Liver (tissue), 9 donors: ENCODE results near the gene LRRC36. TPM values are rescaled to one million over a fixed set of nuclear protein-coding genes. Genes with fewer than 3 reads are reported as not detected.

Experiments
- DNase-seq: peaks from one replicate; pipeline ENCODE4 v3.0.0-alpha.2; 2017; ENCODE audit warnings: low spot score
- H3K27ac ChIP-seq, 2 donors: one replicate each; pipeline ENCODE4 v1.7.0; 2013; ENCODE audit warnings: inconsistent platforms in 2 of 2, low read length in 2 of 2, control low read depth in 1 of 2, low read depth in 1 of 2, mild to moderate bottlenecking in 1 of 2
- H3K27me3 ChIP-seq, 4 donors: one replicate each; pipeline versions ENCODE4 v1.6.1 to v1.7.0; 2013; ENCODE audit warnings: low read length in 3 of 4, inconsistent platforms in 1 of 4, mild to moderate bottlenecking in 1 of 4, moderate library complexity in 1 of 4; ENCODE audit not compliant: control insufficient read depth in 4 of 4, insufficient read depth in 4 of 4
- H3K36me3 ChIP-seq, 4 donors: one replicate each; pipeline versions ENCODE4 v1.6.1 to v1.7.0; 2013; ENCODE audit warnings: low read length in 3 of 4, mild to moderate bottlenecking in 3 of 4, low read depth in 1 of 4, moderate library complexity in 1 of 4; ENCODE audit not compliant: control insufficient read depth in 4 of 4, insufficient read depth in 3 of 4
- H3K4me1 ChIP-seq, 4 donors: one replicate each; pipeline versions ENCODE4 v1.6.1 to v1.7.0; 2013; ENCODE audit warnings: low read length in 3 of 4, mild to moderate bottlenecking in 3 of 4, moderate library complexity in 1 of 4; ENCODE audit not compliant: control insufficient read depth in 4 of 4, insufficient read depth in 4 of 4
- H3K4me3 ChIP-seq, 3 donors: one replicate each; pipeline versions ENCODE4 v1.6.1 to v1.7.0; 2013; ENCODE audit warnings: low read length in 3 of 3, control low read depth in 1 of 3, low read depth in 1 of 3, mild to moderate bottlenecking in 1 of 3
- H3K9ac ChIP-seq, 2 donors: one replicate each; pipeline ENCODE4 v1.7.0; 2013; ENCODE audit warnings: low read length in 2 of 2, mild to moderate bottlenecking in 2 of 2, moderate library complexity in 2 of 2, control low read depth in 1 of 2, low read depth in 1 of 2
- H3K9me3 ChIP-seq, 4 donors: one replicate each; pipeline versions ENCODE4 v1.6.1 to v1.7.0; 2013; ENCODE audit warnings: low read length in 3 of 4; ENCODE audit not compliant: control insufficient read depth in 4 of 4
- EGR1 ChIP-seq, 2 donors: IDR thresholded peaks; 2 replicates each; pipeline ENCODE4 v1.6.1; 2016 to 2018; ENCODE audit warnings: antibody characterized with exemption in 2 of 2, low read depth in 2 of 2
- FOXA2 ChIP-seq: IDR thresholded peaks from 2 replicates; pipeline ENCODE4 v1.6.1; 2016; ENCODE audit warnings: antibody characterized with exemption
- GABPA ChIP-seq, 2 donors: IDR thresholded peaks in 1 of 2; conservative IDR thresholded peaks in 1 of 2; 2 replicates each; pipeline ENCODE4 v1.6.1; 2016; ENCODE audit warnings: antibody characterized with exemption in 2 of 2, mild to moderate bottlenecking in 1 of 2, moderate library complexity in 1 of 2
- HNF4A ChIP-seq, 2 donors: conservative IDR thresholded peaks; 2 replicates each; pipeline ENCODE4 v1.6.1; 2016; ENCODE audit warnings: antibody characterized with exemption in 2 of 2, mild to moderate bottlenecking in 2 of 2
- HNF4G ChIP-seq: IDR thresholded peaks from 2 replicates; pipeline ENCODE4 v1.6.1; 2016; ENCODE audit warnings: antibody characterized with exemption
- JUND ChIP-seq, 2 donors: IDR thresholded peaks; 2 replicates each; pipeline ENCODE4 v1.6.1; 2016; ENCODE audit warnings: antibody characterized with exemption in 2 of 2
- NR2F2 ChIP-seq: IDR thresholded peaks from 2 replicates; pipeline ENCODE4 v1.6.1; 2016; ENCODE audit warnings: antibody characterized with exemption
- RAD21 ChIP-seq, 2 donors: IDR thresholded peaks; 2 replicates each; pipeline ENCODE4 v1.6.1; 2016; ENCODE audit warnings: antibody characterized with exemption in 2 of 2, mild to moderate bottlenecking in 2 of 2
- SP1 ChIP-seq: IDR thresholded peaks from 2 replicates; pipeline ENCODE4 v1.6.1; 2018; ENCODE audit warnings: antibody characterized with exemption, mild to moderate bottlenecking
- TAF1 ChIP-seq: conservative IDR thresholded peaks from 2 replicates; pipeline ENCODE4 v1.6.1; 2016; ENCODE audit warnings: antibody characterized with exemption, mild to moderate bottlenecking
- YY1 ChIP-seq: IDR thresholded peaks from 2 replicates; pipeline ENCODE4 v1.6.1; 2016; ENCODE audit warnings: antibody characterized with exemption, mild to moderate bottlenecking
- WGBS: extraction: QIAGEN DNeasy Blood & Tissue Kit; methylation state at CpG from one replicate; pipeline ENCODE4 v1.1.7; 2013; 5-methylcytosine and 5-hydroxymethylcytosine counted together
- polyA plus RNA-seq, 2 donors: library from polyadenylated mRNA; stranded (reverse) in 1 of 2; unstranded in 1 of 2; fragments of 200-250 nt in 1 of 2; fragments of >200 nt in 1 of 2; fragmentation: Nextera tagmentation in 1 of 2; extraction: Ambion mirVana in 1 of 2; gene quantifications; one replicate each; pipeline versions ENCODE4 v1.2.1 to v1.2.3, GENCODE V29; 2013 to 2015
- total RNA-seq, 2 donors: library from RNA; depleted of rRNA; stranded (reverse); fragments of >200 nt; gene quantifications; one replicate each; pipeline ENCODE4 v1.2.3, GENCODE V29; 2014
- TF ChIP-seq, protein P1 (sequence below): fragments of 150-350 bp; IDR thresholded peaks from 2 replicates; pipeline ENCODE4 v1.5.1; 2017; ENCODE audit warnings: improper control_type of control experiment, low read depth, low read length; ENCODE audit not compliant: missing input control
- TF ChIP-seq, protein P2 (sequence below): IDR thresholded peaks from 2 replicates; pipeline ENCODE4 v1.6.1; 2016; ENCODE audit warnings: antibody characterized with exemption, mild to moderate bottlenecking
- TF ChIP-seq, protein P3 (sequence below): IDR thresholded peaks from 2 replicates; pipeline ENCODE4 v1.6.1; 2016; ENCODE audit warnings: antibody characterized with exemption
- TF ChIP-seq, protein P4 (sequence below): IDR thresholded peaks from 2 replicates; pipeline ENCODE4 v1.6.1; 2016; ENCODE audit warnings: antibody characterized with exemption
- donor health status: healthy.
- donor health status: healthy.
- donor health status: healthy.
- donor health status: healthy.
- donor health status: healthy.

LRRC36 gene
- total and polyA plus RNA-seq, 4 donors = 0.08 TPM; not detected in 3

DNA sequence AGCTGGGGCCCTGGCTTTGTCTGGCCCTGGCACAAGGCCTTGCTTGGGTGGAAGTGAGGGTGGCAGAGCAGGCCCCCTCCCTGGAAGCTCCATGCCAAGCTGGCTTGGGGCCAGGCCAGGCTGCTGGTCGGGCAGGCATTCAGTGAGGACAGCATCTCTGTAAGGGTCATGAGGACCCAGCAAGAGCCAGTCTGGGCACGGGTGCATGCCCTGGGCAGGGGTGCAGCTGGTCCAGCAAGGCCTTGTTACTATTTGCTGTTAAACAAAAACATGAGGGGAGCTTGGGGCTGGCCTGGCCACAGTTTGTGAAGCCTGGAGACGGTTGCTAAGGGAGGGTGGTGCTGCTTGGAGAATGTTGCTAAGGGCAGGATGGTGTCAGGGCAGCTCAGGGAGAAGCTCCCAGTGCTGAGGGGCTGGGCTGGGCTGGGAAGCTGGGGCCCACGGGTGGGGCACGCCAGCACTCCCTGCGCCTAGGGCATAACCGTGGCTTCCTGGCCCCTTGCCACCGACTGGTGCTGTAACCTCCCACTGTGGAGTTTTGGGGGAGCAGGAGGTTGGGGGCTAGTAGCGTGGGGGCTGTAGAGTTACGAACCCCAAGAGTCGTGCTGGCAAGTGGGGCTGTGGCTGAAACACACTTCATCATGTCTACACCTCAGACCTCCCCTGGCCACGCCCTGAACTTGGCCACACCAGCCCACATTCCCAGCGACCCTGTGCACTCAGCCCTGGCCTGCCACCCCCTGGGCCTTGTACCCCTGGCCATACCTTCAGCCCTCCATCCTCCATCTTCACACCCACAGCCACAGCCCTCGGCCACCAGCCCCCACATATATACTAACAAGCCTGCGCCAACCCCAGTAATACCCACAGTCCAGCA lies 65.0 kb downstream of the LRRC36 start:
- H3K9me3 ChIP-seq = no peaks in the 10 kb centered on the region
- DNase-seq = no peak
- H3K9ac ChIP-seq = no peak overlapping the region
- no peaks in the 10 kb centered on the region for H3K36me3 ChIP-seq
- H3K27ac ChIP-seq = no peak overlapping the region
- H3K27me3 ChIP-seq = peaks cover 0 to 3% (median 0%) of the 10 kb centered on the region in 4 donors
- no peak overlapping the region for H3K4me3 ChIP-seq
- TF ChIP-seq JUND (IDR thresholded peaks at IDR 0.05) (no peak), YY1 (no peak), GABPA (IDR thresholded peaks at IDR 0.05 in 1 of 2, conservative IDR thresholded peaks at IDR 0.05 in 1 of 2) (no peak)
- TF ChIP-seq, protein P1, sequence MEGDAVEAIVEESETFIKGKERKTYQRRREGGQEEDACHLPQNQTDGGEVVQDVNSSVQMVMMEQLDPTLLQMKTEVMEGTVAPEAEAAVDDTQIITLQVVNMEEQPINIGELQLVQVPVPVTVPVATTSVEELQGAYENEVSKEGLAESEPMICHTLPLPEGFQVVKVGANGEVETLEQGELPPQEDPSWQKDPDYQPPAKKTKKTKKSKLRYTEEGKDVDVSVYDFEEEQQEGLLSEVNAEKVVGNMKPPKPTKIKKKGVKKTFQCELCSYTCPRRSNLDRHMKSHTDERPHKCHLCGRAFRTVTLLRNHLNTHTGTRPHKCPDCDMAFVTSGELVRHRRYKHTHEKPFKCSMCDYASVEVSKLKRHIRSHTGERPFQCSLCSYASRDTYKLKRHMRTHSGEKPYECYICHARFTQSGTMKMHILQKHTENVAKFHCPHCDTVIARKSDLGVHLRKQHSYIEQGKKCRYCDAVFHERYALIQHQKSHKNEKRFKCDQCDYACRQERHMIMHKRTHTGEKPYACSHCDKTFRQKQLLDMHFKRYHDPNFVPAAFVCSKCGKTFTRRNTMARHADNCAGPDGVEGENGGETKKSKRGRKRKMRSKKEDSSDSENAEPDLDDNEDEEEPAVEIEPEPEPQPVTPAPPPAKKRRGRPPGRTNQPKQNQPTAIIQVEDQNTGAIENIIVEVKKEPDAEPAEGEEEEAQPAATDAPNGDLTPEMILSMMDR = no peak
- TF ChIP-seq, protein P2, sequence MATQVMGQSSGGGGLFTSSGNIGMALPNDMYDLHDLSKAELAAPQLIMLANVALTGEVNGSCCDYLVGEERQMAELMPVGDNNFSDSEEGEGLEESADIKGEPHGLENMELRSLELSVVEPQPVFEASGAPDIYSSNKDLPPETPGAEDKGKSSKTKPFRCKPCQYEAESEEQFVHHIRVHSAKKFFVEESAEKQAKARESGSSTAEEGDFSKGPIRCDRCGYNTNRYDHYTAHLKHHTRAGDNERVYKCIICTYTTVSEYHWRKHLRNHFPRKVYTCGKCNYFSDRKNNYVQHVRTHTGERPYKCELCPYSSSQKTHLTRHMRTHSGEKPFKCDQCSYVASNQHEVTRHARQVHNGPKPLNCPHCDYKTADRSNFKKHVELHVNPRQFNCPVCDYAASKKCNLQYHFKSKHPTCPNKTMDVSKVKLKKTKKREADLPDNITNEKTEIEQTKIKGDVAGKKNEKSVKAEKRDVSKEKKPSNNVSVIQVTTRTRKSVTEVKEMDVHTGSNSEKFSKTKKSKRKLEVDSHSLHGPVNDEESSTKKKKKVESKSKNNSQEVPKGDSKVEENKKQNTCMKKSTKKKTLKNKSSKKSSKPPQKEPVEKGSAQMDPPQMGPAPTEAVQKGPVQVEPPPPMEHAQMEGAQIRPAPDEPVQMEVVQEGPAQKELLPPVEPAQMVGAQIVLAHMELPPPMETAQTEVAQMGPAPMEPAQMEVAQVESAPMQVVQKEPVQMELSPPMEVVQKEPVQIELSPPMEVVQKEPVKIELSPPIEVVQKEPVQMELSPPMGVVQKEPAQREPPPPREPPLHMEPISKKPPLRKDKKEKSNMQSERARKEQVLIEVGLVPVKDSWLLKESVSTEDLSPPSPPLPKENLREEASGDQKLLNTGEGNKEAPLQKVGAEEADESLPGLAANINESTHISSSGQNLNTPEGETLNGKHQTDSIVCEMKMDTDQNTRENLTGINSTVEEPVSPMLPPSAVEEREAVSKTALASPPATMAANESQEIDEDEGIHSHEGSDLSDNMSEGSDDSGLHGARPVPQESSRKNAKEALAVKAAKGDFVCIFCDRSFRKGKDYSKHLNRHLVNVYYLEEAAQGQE = no peak
- WGBS = 77% methylated on average over 15 of the region's 15 CpGs
- peaks cover 3 to 19% (median 4%) of the 10 kb centered on the region in 4 donors for H3K4me1 ChIP-seq

DNA sequence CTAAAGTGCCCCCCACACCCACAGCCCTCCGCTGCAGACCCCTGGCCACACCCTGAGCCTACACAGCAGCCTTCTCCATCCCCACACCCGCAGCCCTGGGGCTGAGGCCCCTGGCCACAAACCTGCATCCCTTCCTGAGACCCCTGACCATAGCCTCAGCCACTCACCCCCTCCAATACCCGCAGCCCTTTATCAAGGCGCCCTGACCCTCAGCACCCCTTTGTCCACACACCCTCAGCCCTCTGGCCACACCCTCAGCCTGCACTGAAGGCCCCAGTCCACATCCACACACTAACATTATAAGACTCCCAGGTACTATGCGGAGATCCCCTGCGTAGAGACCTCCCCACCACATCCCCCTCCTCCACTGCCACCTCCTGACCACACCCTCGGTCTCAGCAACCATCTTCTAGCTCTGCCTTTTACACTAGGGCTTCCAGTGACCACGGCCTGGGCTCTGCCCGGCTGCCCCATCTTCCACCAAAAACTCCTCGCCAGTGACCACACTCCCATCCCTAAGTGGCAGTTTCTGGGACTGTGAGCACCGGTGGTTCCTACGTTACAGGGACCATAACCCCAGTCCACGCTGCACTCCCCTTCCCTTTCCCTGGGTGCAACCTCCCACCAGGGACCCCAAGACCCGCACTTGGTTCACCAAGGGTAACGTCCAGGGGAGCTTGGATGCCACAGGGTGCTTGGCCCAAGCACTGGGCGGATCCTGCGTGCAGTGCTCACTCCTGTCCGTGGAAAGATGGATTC lies 65.9 kb downstream of the LRRC36 start:
- no peak overlapping the region for H3K27ac ChIP-seq
- TF ChIP-seq, protein P3, sequence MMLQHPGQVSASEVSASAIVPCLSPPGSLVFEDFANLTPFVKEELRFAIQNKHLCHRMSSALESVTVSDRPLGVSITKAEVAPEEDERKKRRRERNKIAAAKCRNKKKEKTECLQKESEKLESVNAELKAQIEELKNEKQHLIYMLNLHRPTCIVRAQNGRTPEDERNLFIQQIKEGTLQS = no peak
- TF ChIP-seq, protein P4, sequence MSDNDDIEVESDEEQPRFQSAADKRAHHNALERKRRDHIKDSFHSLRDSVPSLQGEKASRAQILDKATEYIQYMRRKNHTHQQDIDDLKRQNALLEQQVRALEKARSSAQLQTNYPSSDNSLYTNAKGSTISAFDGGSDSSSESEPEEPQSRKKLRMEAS = no peak
- TF ChIP-seq JUND (IDR thresholded peaks at IDR 0.05) = no peak
- no peak for TF ChIP-seq RAD21 (IDR thresholded peaks at IDR 0.05)
- no peak for TF ChIP-seq EGR1 (IDR thresholded peaks at IDR 0.05; ENCODE audit: low read depth in 2 of 2)
- no peak for TF ChIP-seq TAF1
- no peak for TF ChIP-seq HNF4A (conservative IDR thresholded peaks at IDR 0.05)
- TF ChIP-seq SP1 = no peak
- no peak for TF ChIP-seq FOXA2
- TF ChIP-seq YY1 = no peak
- TF ChIP-seq NR2F2 = no peak
- no peak for TF ChIP-seq GABPA (IDR thresholded peaks at IDR 0.05 in 1 of 2, conservative IDR thresholded peaks at IDR 0.05 in 1 of 2)
- TF ChIP-seq, protein P1 = no peak
- no peak for TF ChIP-seq HNF4G
- TF ChIP-seq, protein P2 = no peak

More for the DNA sequence above, 65.9 kb downstream of the LRRC36 start:
- H3K9ac ChIP-seq = no peak overlapping the region
- no peak for DNase-seq
- 79% methylated on average over 18 of the region's 18 CpGs for WGBS
- no peak overlapping the region for H3K4me3 ChIP-seq
- peaks cover 3 to 21% (median 4%) of the 10 kb centered on the region in 4 donors for H3K4me1 ChIP-seq
- peaks cover 0 to 3% (median 0%) of the 10 kb centered on the region in 4 donors for H3K27me3 ChIP-seq
- H3K9me3 ChIP-seq = no peaks in the 10 kb centered on the region
- H3K36me3 ChIP-seq = no peaks in the 10 kb centered on the region
